Activated CD4-positive, alpha-beta T cell treated with anti-CD3 and anti-CD28 coated beads for 24 hours (primary cell): Measurements from ENCODE around the gene ZNF497.
"Not testable (repeated sequence)": the region's sequence is repeated elsewhere in the genome, so short reads cannot be mapped to it uniquely, and the experiment has no call there.

Source experiments
- DNase-seq, 2 donors: peaks; one replicate each; pipeline ENCODE4 v3.0.0-alpha.2; 2020; ENCODE audit warnings: low read depth in 2 of 2

Gene ZNF497

DNA sequence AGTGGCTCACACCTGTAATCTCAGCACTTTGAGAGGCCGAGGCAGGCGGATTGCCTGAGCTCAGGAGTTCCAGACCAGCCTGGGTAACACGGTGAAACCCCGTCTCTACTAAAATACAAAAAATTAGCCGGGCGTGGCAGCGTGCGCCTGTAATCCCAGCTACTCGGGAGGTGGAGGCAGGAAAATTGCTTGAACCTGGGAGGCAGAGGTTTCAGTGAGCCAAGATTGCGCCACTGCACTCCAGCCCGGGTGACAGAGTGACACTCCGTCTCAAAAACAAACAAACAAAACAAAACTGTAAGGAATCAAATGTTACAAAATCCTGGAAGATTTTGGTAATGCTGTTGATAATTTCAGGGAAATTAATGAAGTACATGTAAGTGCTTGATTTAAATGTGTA lies 14.5 kb downstream of the ZNF497 start:
- not testable (repeated sequence) for DNase-seq

DNA sequence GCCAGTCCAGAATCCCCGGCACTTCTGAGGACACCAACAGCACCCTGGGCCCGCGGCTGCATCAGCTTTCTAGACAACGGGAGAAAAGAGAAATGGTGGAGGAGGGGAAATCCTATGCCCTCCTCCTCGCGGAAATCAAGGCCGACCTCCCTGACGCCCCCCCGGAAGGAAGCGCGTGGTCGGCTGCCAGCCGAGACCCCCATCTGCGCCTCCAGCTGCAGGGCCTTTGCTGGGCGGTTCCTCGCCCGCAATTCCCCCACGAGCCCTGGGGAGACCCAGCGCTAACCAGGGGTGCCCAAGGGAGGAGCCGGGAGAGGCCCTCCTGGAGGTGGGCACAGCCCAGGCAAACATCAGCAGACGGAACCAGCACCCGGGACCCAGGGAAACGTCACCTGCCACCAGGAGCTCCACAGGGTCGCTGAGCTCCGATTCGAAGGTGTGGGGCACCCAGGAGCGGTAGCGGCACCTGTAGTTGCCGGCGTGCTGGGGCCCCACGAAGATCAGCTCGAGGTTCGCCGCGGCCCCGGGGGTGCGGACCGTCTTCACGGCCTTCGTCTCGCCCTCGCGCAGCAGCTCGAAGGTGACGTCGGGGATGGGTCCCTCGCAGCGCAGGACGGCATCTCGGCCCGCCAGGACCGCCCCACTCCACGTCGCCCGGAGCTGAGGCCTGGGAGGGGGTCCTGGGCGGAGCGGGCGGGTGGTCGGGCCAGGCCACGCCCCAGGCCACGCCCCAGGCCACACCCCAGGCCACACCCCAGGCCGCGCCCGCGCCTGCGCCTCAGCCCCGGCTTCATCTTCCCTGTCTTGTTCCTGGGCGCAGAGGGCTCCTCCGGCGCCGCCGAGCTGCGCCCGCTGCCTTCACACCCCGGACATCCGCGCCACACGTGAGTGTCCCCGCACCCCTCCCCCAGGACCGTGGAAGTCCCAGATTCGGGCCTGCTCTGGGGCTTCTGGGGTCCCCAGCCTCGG lies 15.3 kb downstream of the ZNF497 start:
- peak; percentile 47 to 54 for DNase-seq

DNA sequence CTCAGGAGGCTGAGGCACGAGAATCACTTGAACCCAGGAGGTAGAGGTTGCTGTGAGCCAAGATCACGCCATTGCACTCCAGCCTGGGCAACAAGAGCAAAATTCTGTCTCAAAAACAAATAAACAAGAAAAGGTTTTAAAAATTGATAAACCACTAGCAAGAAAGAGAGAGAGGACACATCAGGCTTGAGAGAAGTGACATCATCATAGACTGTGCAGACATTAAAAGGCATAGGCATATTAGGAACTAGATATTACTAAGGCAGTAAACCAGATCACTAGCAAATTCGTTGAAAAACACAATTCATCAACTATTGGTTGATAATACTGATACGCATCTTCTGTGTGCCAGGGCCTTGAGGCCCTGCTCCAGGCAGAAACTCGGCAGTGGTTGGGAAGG lies 17.0 kb downstream of the ZNF497 start:
- DNase-seq = no peak

DNA sequence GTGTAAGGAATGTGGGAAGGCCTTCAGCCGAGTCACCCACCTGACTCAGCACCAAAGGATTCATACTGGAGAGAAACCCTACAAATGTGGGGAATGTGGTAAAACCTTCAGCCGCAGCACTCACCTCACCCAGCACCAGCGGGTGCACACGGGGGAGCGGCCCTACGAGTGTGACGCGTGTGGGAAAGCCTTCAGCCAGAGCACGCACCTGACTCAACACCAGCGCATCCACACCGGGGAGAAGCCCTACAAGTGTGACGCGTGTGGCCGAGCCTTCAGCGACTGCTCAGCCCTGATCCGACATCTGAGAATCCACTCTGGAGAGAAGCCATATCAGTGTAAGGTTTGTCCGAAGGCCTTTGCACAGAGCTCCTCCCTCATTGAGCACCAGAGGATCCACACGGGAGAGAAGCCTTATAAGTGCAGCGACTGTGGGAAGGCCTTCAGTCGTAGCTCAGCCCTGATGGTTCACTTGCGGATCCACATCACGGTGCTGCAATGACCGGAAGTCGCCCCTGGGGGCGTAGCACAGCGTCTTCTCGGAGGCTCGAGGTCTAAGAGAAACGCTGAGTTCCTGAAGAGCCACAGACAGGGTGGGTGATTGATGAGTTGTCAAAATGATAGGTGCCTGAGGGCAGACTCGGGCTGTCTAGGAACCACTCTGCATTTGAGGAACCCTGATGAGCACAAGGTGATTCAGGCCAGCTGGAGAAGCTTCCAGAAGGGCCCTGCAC lies 23.6 kb downstream of the ZNF497 start:
- no peak for DNase-seq

DNA sequence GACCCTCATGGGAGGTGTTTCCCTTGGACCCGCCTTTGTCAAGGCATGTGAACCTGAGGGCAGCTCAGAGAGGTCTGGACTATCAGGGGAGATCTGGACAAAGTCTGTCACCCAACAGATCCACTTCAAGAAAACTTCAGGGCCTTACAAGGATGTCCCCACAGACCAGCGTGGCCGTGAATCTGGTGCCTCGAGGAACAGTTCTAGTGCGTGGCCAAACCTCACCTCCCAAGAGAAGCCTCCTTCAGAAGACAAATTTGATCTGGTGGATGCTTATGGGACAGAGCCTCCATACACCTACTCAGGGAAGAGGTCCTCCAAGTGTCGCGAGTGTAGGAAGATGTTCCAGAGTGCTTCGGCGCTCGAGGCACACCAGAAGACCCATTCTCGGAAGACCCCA lies 24.2 kb downstream of the ZNF497 start:
- DNase-seq = no peak

DNA sequence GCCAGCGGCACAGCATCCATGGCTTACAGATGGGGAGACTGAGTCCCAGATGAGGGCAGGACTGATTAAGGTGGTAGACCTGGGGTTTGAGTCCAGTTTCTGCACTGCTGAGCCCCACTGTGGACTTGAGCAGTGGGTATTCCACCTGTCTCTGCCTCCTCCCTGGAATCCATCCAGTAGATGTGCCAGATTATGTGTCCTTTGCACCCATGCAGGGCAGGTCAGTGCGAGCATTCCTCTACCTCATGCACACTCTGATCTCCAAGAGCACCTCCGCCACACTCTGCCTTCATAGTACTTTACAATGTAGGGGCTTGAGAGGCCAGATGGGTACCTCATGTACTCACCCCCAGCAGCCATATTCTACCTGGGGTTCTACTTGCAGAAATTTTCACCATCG lies 25.7 kb downstream of the ZNF497 start:
- no peak for DNase-seq

DNA sequence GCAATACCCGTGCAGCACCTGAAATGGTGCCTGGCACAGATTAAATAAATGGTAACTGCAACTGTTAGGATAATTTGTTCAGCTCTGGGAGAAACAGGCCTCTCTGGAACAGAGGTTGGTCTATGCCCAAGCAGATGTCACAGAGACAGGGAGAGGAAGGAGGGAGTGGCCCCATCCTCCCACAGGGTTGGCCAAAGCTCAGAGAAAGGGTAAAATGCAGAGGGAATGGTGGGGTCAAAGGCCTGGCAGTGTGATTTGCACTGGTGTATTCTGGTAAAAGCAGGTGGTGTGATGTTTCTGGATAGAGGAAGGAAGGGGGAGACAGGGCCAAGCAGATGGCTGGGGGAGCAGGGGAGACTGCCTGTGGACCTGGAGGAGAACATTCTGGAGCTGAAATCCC lies 26.3 kb downstream of the ZNF497 start:
- DNase-seq = no peak

DNA sequence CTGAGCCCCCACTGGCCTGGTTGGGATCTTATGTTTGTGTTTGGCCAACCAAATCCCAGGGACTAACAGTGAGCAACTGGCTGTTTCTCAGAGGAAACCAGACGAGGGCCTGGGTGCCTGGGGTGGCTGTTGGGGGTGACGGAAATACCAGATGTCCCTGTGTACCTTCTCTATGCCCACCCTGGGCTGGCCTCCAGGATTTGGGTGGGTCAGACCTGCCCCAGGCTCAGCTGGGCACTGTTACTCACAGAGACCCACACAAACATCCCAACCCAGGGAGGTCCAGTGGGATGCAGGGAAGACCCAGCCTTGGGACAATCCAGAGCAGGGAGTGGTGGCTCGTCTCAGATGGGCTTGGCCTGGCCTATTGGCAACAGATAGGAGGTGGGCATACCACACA lies 26.9 kb downstream of the ZNF497 start:
- DNase-seq = no peak

DNA sequence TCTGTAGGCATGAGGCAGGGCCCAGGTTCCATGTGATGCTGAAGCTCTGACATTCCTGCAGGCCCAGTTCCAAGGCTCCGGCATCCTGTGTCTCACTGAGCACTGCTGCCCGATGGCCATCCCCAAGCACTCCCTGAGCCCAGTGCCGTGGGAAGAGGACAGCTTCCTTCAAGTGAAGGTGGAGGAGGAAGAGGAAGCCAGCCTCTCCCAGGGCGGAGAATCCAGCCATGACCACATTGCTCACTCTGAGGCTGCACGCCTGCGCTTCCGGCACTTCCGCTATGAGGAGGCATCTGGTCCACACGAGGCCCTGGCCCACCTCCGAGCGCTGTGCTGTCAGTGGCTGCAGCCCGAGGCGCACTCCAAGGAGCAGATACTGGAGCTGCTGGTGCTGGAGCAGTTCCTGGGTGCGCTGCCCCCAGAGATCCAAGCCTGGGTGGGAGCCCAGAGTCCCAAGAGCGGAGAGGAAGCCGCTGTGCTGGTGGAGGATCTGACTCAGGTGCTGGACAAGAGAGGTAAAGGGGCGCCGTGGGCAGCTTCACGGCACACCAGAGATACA lies 27.8 kb downstream of the ZNF497 start:
- no peak for DNase-seq

DNA sequence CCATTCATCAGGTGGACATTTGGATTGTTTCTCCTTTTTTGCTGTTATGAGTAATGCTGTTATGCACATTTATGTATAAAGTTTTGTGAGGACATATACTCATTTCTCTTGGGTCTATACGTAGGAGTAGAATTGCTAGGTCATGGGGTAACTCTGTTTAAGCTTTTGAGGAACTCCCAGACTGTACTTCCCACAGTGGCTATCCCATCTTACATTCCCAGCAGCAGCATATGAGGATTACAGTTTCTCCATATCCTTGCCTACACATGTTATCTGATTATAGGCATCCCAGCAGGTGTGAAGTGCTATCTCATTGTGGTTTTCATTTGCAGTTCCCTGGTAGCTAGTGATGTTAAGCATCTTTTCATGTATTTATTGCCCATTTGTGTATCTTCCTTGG lies 29.9 kb downstream of the ZNF497 start:
- no peak for DNase-seq

DNA sequence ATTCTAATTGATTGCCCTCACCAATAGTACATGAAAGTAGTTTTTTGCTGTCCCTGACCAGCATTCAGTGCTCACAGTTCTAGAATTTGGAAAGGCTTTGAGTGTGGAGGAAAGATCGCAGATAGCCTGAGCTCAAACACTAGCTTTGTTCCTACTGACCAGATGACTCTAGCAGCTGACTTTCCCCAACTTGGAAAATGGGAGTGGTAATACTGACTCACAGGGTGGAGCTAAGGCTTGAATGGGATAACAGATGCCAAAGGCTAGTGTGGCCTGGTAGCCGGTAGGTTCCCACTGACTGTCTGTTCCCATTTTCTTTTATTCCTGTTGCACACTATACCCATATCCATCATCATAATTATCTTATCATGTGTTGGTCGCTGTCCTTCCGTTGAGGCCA lies 32.1 kb downstream of the ZNF497 start:
- no peak for DNase-seq

DNA sequence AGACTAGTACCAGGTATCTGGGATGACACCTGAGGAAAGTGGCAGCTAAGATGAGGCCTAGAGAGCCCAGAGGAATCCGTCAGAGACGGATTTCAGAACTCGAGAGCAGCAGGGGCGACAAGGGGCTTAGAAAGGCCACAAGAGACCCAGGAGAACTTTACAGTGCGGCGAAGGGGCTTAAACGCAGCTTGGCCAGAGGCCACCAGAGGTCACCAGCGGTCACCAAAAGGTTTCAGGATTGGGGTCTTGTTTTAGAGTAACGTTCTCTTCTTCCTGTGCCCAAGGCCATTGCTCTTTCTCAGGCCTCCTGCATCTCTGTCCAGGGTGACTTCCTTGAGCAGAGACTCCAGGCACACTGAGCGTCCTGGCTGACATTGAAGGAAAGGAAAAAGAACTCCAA lies 33.6 kb downstream of the ZNF497 start:
- no peak for DNase-seq

DNA sequence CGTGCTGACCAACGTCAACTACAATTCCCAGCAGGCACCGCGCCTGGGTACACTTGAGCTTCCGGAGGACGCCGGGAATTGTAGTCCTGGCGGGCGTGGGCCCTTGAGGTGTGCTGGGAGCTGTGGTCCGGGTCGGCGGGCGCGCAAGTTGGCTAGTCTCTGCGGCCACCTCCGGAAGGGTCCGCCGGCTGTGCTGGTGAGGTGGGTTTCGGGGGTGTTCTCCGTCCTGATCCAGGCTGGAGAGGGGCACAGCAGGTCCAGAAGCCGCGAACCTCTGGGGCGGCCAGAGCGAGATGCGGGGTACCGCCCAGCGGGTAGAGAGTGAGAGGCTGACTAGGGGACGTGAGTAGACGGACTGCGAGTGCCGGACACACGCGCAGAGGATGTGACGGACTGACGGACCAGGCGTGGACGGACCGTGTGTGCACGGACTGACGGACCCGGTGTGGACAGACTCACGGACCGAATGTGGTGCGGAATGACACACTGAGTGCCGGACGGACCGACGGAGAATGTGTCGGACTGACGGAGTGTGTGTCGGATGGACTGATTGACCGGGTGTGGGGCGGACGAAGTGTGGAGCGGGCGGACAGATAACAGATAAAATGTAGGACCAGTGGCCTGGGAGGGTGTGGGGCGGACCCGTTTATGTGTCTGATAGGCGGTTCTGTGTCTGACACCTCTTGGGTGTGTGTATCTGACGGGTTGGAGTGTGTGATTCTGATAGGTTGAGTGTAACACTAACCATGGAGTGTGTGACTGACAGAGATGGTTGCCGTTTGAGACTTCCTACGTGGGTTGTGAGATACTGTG lies 35.4 kb downstream of the ZNF497 start, which contains the start of gene ZSCAN22:
Gene ZSCAN22, plus strand, starts transcription at position 81 of the 813 bp plus-strand sequence. CDS start 7,809 bp downstream, outside the sequence.
- peak; percentile 79 to 90 for DNase-seq

DNA sequence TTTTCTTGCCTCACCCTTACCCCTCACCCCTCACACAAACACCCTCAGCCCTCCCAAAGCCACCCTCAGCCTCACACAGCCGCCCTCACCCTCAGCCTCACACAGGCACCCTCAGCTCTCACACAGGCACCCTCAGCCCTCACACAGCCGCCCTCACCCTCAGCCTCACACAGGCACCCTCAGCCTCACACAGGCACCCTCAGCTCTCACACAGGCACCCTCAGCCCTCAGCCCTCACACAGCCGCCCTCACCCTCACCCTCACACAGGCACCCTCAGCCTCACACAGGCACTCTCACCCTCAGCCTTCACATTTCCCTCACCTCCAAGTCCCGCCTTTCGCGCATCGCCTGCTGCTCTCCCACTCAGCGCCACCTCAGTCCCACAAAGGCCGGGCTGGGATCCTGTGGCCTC lies 36.0 kb downstream of the ZNF497 start:
- no peak for DNase-seq

DNA sequence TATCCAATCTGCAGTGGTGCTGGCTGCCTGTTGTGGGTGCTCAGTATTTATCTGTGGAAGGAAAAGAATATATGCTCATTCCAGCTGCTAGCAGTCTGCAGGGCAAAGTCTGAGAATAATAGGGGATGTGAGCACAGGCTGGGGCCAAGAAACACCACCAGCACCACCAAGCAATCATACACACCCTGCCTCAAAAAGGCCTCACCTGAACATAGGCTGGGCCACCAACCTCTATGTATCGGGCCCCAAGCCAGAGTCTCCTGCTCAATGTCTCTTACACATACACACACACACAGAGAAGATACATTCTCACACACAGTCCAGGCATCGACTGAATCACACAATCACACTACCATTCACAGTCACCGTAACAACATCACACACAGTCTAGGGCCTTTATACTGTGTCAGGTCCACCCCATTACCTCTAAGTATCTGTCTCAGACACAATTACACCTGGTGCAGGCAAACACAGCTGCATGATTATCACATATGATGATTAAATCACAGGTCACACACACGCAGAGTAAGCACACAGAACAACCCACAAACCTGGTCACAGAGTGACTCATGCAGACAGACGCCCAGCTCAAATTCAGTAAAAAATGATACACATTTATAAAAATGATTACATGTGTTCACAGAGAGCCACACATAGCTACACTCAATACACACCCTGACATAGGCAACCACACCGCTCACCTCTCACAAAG lies 37.1 kb downstream of the ZNF497 start:
- DNase-seq = no peak

DNA sequence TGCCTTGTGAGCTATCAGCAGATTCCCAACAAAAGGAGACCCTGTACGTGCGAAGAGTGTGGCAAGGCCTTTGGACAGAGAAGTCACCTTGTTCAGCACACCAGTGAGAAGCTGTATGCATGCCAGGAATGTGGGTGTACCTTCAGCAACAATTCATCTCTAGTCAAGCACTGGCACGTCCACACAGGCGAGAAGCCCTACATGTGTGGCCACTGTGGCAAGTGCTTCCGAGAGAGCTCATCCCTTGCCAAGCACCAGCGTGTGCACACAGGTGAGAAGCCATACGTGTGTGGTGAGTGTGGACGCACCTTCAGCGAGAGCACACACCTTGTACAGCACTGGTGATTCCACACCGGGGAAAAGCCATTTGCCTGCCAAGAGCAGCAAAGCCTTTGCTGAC lies 43.3 kb downstream of the ZNF497 start:
- no peak for DNase-seq

DNA sequence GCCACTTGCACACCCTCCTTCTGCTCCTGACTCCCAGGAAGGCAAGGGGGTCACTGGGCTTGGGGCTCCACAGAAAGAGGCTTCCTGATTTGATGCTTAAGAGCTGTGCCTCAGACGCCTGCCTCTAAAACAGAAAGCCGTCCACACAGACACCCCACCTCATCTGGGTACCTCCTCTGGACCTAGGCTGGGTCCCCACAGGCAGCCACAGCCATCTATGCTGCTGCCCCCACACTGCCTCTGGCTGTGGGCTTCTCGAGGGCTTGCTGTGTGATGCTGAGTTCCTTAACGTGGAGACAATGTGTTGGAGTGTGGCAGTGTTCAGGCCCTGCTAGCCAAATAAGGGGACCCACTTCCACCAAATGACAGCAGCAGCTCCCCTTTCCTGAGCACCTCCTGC lies 44.3 kb downstream of the ZNF497 start:
- no peak for DNase-seq

DNA sequence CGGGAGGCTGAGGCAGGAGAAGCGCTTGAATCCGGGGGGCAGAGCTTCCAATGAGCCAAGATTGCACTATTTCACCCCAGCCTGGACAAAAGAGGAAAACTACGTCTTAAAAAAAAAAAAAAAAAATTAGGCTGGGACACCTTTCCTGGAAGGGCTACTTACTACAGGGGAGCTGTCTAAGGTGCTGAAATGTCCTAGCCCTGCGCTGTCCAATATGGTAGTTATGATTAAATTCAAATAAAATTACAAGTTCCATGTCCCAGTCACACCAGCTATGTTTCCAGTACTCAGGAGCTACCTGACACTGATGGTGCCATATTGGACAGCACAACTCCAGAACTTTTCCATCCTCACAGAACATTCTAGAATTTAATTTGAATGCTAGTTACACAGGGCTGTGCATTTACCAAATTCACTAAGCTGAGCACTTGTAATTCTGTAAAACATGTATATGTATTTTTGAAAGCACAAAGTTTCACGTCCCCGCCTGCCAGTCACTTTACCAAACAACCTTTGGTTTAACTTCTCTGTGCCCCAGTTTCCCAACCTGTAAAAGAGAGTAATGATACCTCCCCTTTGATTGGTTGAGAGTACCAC lies 45.0 kb downstream of the ZNF497 start:
- no peak for DNase-seq

DNA sequence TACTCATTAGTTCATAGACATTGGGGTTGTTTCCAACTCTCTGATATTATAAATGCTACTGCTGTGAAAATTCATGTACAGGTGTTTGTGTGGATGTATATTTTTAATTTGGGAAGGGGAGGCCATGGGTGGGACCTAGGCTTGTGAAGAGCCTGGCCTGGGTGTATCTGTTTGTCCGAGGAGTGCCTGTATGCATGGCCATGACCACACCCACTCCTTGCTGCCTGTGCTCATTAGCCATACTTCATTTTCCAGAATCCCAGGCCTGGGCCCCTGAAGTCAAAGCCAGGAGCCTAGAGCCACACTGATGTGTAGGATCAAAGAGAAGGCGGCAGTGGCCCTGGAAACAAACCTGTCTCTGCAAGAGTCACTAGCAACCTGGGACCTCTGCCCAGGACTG lies 47.0 kb downstream of the ZNF497 start:
- DNase-seq = no peak

DNA sequence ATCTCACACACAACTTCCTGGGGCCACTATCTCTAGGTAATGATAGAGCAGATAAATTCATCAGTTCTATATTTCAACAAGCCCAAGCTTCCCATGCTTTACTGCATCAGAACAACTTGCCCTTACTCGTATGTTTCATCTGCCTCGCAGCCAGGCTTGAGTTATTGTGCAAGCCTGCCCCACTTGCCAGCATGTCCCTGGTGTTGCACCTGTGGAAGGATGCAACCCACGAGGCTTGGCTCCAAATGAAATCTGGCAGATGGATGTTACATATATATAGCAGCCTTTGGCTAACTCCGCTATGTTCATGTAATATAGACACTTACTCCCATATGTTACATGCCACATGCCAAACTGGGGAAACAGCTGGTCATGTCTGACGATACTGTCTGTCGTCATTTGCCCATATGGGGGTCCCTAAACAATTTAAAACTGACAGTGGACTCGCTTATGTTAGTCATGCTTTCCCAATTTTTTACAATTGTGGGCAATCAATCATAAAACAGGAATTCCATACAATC lies 51.1 kb downstream of the ZNF497 start:
- DNase-seq = no peak
